Measurements from ENCODE around the gene CCDC88C. TPM values are rescaled to one million over a fixed set of nuclear protein-coding genes. Genes with fewer than 3 reads are reported as not detected.
"Not testable (repeated sequence)": the region's sequence is repeated elsewhere in the genome, so short reads cannot be mapped to it uniquely, and the experiment has no call there.

Gene CCDC88C
- total RNA-seq, 2 experiments from 2014 or later: 206 to 209 TPM

- H3K27ac Mint-ChIP-seq: peak overlapping the region; percentile 37
- POLR2A ChIA-PET: interaction anchor here (1.3 kb wide), 1 partner anchor 10 kb away, joined by 4 read pairs; no protein-coding TSS in a partner anchor
- H3K9me3 Mint-ChIP-seq: no peaks in the 10 kb centered on the region
- H3K4me3 Mint-ChIP-seq: no peak overlapping the region
- H3K4me1 Mint-ChIP-seq: peaks cover 9% of the 10 kb centered on the region
- ATAC-seq (ENCODE audit: low read depth): no peak
- no peaks in the 10 kb centered on the region for H3K27me3 Mint-ChIP-seq
- DNase-seq: no peak
- peaks cover 21% of the 10 kb centered on the region for H3K36me3 Mint-ChIP-seq
These were observed 142.8 kb downstream of the CCDC88C start for GRCh38 chr14:91274796-91275195.

DNA sequence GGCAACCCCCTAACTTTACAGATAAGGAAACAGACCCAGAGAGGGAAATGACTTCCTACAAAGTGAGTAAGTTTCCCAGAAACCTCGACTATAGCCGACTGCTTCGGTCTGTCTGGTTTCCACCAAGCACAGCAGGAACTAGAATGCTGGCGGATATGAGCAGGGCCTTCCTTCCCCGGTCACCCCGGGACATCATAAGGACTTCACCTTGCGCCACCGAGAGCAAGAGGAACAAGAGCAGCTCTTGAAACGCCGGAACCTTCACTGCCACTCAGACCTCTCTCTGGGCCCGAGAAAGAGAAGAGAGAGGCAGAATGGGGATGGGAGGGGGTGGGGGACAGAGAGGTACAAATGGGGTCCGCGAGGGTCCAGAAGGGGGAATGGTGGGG lies 143.7 kb downstream of the CCDC88C start:
- Mint-ChIP-seq H3K4me1 (peaks cover 13% of the 10 kb centered on the region), H3K27ac (no peak overlapping the region), H3K27me3 (no peaks in the 10 kb centered on the region), H3K36me3 (peaks cover 27% of the 10 kb centered on the region), H3K4me3 (no peak overlapping the region), H3K9me3 (no peaks in the 10 kb centered on the region)
- POLR2A ChIA-PET: no interaction called here
- DNase-seq: no peak
- ATAC-seq (ENCODE audit: low read depth): no peak

DNA sequence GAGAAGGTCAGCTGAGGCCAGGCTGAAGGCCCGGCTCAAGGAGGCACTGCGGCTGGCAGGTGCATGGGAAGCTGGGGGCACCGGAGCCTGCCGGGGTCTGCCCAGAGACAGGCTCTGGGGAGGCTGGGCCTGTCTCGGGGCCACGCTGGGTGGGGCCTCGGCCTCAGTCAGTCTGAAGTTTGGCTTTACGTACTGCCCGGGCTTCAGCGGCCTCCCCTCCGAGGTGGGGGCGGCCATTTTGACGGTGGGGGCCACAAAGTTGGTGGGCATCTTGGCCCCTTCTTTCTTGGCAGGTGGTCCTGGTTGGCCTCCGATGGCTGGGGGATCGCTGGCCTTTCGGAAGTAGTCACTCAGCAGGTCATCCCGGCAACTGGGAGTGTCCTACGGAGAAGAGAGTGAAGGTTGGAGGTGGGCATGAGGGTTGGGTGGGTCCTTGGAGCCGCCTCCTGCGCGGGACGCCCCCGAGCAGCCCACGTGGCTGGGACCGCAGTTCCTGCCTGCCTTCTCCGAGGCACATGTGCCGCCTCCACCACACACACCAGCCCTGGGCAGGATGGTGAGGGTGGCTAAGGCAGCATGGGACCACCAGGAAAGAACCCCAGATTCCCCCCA lies 144.2 kb downstream of the CCDC88C start:
- Mint-ChIP-seq H3K4me1 (peaks cover 14% of the 10 kb centered on the region), H3K4me3 (no peak overlapping the region), H3K27me3 (no peaks in the 10 kb centered on the region), H3K9me3 (no peaks in the 10 kb centered on the region), H3K36me3 (peaks cover 26% of the 10 kb centered on the region), H3K27ac (no peak overlapping the region)
- no peak for ATAC-seq (ENCODE audit: low read depth)
- DNase-seq: no peak
- POLR2A ChIA-PET: interaction anchor here (1.1 kb wide), 1 partner anchor 23 kb away, joined by 3 read pairs; no protein-coding TSS in a partner anchor

GRCh38 chr14:91272341-91273272 lies 145.0 kb downstream of the CCDC88C start:
- Mint-ChIP-seq H3K27ac (peak overlapping the region; percentile 49), H3K27me3 (no peaks in the 10 kb centered on the region), H3K9me3 (no peaks in the 10 kb centered on the region), H3K4me3 (no peak overlapping the region), H3K4me1 (peaks cover 18% of the 10 kb centered on the region), H3K36me3 (peaks cover 34% of the 10 kb centered on the region)
- ATAC-seq (ENCODE audit: low read depth) (no peak), DNase-seq (no peak)
- POLR2A ChIA-PET: interaction anchor here (1.1 kb wide), 1 partner anchor 22 kb away, joined by 3 read pairs; no protein-coding TSS in a partner anchor

- peaks cover 38% of the 10 kb centered on the region for H3K36me3 Mint-ChIP-seq
These were observed 146.0 kb downstream of the CCDC88C start for GRCh38 chr14:91271639-91272038.

GRCh38 chr14:91270619-91271018 lies 147.0 kb downstream of the CCDC88C start:
- POLR2A ChIA-PET: interaction anchor here (1.1 kb wide), 1 partner anchor 13 kb away, joined by 3 read pairs; no protein-coding TSS in a partner anchor
- H3K36me3 Mint-ChIP-seq: peaks cover 34% of the 10 kb centered on the region
- H3K4me1 Mint-ChIP-seq: peaks cover 17% of the 10 kb centered on the region
- no peak overlapping the region for H3K4me3 Mint-ChIP-seq
- ATAC-seq (ENCODE audit: low read depth) (no peak), DNase-seq (no peak)
- H3K27ac Mint-ChIP-seq: no peak overlapping the region
- H3K27me3 Mint-ChIP-seq: no peaks in the 10 kb centered on the region
- H3K9me3 Mint-ChIP-seq: no peaks in the 10 kb centered on the region

More at GRCh38 chr14:91271639-91272038, 146.0 kb downstream of the CCDC88C start:
- H3K27ac Mint-ChIP-seq: no peak overlapping the region
- no peaks in the 10 kb centered on the region for H3K27me3 Mint-ChIP-seq
- H3K4me3 Mint-ChIP-seq: no peak overlapping the region
- no peak for ATAC-seq (ENCODE audit: low read depth)
- H3K9me3 Mint-ChIP-seq: no peaks in the 10 kb centered on the region
- POLR2A ChIA-PET: no interaction called here
- no peak for DNase-seq
- peaks cover 17% of the 10 kb centered on the region for H3K4me1 Mint-ChIP-seq

- DNase-seq (no peak), ATAC-seq (ENCODE audit: low read depth) (no peak)
- peaks cover 20% of the 10 kb centered on the region for H3K4me1 Mint-ChIP-seq
- no peaks in the 10 kb centered on the region for H3K9me3 Mint-ChIP-seq
- peaks cover 34% of the 10 kb centered on the region for H3K36me3 Mint-ChIP-seq
- POLR2A ChIA-PET: interaction anchor here (1.1 kb wide), 1 partner anchor 13 kb away, joined by 3 read pairs; no protein-coding TSS in a partner anchor
- no peak overlapping the region for H3K27ac Mint-ChIP-seq
- no peak overlapping the region for H3K4me3 Mint-ChIP-seq
- H3K27me3 Mint-ChIP-seq: no peaks in the 10 kb centered on the region
These were observed 147.4 kb downstream of the CCDC88C start for GRCh38 chr14:91270188-91270587.

DNA sequence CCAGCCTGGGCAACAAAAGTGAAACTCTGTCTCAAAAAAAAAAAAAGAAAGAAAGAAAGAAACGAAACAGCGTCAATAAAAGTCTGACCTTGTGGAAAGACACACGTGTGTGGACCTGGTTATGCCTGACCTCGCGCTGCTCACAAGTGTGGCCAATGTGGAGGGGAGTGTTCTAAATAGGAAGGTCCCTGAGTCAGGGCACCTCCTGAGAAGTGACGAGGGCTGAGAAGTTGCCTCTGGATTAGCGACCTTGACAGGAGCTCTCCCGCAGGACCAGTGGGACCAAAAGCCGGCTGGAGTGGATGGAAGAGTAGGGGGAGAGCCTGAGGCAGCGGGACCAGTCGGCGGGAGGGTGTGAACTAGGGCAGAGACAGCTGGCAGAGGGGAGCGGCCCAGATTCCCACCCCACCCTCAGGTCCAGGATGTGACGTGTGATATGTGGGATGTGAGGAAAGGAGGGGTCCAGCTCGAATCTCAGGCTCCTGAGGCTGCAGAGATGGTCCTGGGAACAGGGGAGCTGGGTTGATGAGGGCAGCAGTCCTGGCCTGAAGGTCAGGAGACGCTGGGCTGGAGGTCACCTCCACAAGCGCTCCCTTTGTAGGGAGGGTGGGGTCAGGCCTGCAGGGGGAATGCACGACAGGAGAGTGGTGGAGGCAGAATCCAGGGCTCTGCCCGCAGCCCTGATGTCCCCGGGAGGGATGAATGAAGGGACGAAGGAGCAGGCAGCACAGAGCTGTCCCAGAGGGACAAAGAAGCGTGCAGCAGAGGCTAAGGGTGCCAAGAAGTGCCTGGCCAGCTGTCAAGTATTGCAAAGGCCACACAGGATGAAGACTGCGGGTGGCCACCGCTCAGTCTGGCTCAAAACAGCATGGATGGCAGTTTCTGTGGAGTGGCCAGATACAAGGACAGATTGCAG lies 148.3 kb downstream of the CCDC88C start:
- DNase-seq (no peak), ATAC-seq (ENCODE audit: low read depth) (no peak)
- no peaks in the 10 kb centered on the region for H3K9me3 Mint-ChIP-seq
- H3K27ac Mint-ChIP-seq: peak overlapping the region; percentile 30
- POLR2A ChIA-PET: interaction anchor here (1.1 kb wide), 1 partner anchor 12 kb away, joined by 3 read pairs; no protein-coding TSS in a partner anchor
- H3K4me3 Mint-ChIP-seq: no peak overlapping the region
- H3K27me3 Mint-ChIP-seq: no peaks in the 10 kb centered on the region
- H3K4me1 Mint-ChIP-seq: peaks cover 24% of the 10 kb centered on the region
- H3K36me3 Mint-ChIP-seq: peaks cover 34% of the 10 kb centered on the region

- Mint-ChIP-seq H3K4me3 (no peak overlapping the region), H3K4me1 (peaks cover 33% of the 10 kb centered on the region), H3K27me3 (no peaks in the 10 kb centered on the region), H3K36me3 (peaks cover 32% of the 10 kb centered on the region), H3K27ac (peak overlapping the region; percentile 11), H3K9me3 (no peaks in the 10 kb centered on the region)
- ATAC-seq (ENCODE audit: low read depth) (no peak), DNase-seq (no peak)
- POLR2A ChIA-PET: no interaction called here
These were observed 149.6 kb downstream of the CCDC88C start for GRCh38 chr14:91267965-91268437.

DNA sequence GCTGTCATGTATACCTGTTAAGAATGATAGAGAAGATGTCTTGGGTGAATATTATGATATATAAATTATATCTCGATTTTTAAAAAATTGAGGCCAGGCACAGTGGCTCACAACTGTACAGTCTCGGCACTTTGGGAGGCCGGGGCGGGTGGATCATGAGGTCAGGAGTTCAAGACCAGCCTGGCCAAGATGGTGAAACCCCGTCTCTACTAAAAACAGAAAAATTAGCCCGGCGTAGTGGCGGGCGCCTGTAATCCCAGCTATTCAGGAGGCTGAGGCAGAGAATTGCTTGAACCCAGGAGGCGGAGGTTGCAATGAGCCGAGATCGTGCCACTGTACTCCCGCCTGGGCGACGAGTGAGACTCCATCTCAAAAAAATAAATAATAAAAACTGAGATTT lies 151.3 kb downstream of the CCDC88C start:
- not testable (repeated sequence) for H3K4me3 Mint-ChIP-seq; H3K27me3 Mint-ChIP-seq; H3K9me3 Mint-ChIP-seq; ATAC-seq (ENCODE audit: low read depth); DNase-seq; H3K27ac Mint-ChIP-seq
- peaks cover 29% of the 10 kb centered on the region for H3K36me3 Mint-ChIP-seq
- peaks cover 46% of the 10 kb centered on the region for H3K4me1 Mint-ChIP-seq
- POLR2A ChIA-PET: interaction anchor here (1.0 kb wide), 1 partner anchor 21 kb away, joined by 4 read pairs; no protein-coding TSS in a partner anchor

- H3K4me1 Mint-ChIP-seq: peaks cover 51% of the 10 kb centered on the region
- ATAC-seq (ENCODE audit: low read depth) (no peak), DNase-seq (no peak)
- H3K27me3 Mint-ChIP-seq: no peaks in the 10 kb centered on the region
- POLR2A ChIA-PET: interaction anchor here (1.9 to 16.2 kb wide), 4 partner anchors 10 to 37 kb away, joined by 4 to 232 read pairs (median 24); partner anchors contain the start of gene GPR68
- H3K4me3 Mint-ChIP-seq: peak overlapping the region; percentile 44
- peak overlapping the region; percentile 28 for H3K27ac Mint-ChIP-seq
- H3K36me3 Mint-ChIP-seq: peaks cover 29% of the 10 kb centered on the region
- H3K9me3 Mint-ChIP-seq: no peaks in the 10 kb centered on the region
These were observed 152.2 kb downstream of the CCDC88C start for GRCh38 chr14:91265404-91265803.

Measured in activated naive CD8-positive, alpha-beta T cell treated with anti-CD3 and anti-CD28 coated beads, Interleukin-2, amount 10 ng/mL, durations not matched to agents 7 days and 5 days (primary cell).